Activated naive CD8-positive, alpha-beta T cell treated with anti-CD3 and anti-CD28 coated beads for 36 hours (primary cell): ENCODE measurements around the gene AMOTL1. TPM values are rescaled to one million over a fixed set of nuclear protein-coding genes. Genes with fewer than 3 reads are reported as not detected.

Experiments used
- DNase-seq: peaks from one replicate; pipeline ENCODE4 v3.0.0; 2021
- H3K27ac Mint-ChIP-seq: one replicate; pipeline ENCODE4 v1.8.0; 2022; ENCODE audit warnings: mild to moderate bottlenecking, moderate library complexity, mixed read lengths
- H3K27me3 Mint-ChIP-seq: one replicate; pipeline ENCODE4 v1.8.0; 2022; ENCODE audit warnings: mild to moderate bottlenecking, mixed read lengths
- H3K36me3 Mint-ChIP-seq: one replicate; pipeline ENCODE4 v1.8.0; 2021; ENCODE audit warnings: mild to moderate bottlenecking, mixed read lengths
- H3K4me1 Mint-ChIP-seq: one replicate; pipeline ENCODE4 v1.8.0; 2021; ENCODE audit warnings: mixed read lengths
- H3K4me3 Mint-ChIP-seq: one replicate; pipeline ENCODE4 v1.8.0; 2022; ENCODE audit warnings: mild to moderate bottlenecking, moderate library complexity, mixed read lengths
- H3K9me3 Mint-ChIP-seq: one replicate; pipeline ENCODE4 v1.8.0; 2022; ENCODE audit warnings: mixed read lengths
- total RNA-seq, 2 experiments: library from RNA; stranded (reverse); gene quantifications; one replicate each; pipeline ENCODE4 v1.2.3, GENCODE V29; 2021

Gene AMOTL1
- total RNA-seq, 2 experiments from 2014 or later: 1.0 to 1.3 TPM

DNA sequence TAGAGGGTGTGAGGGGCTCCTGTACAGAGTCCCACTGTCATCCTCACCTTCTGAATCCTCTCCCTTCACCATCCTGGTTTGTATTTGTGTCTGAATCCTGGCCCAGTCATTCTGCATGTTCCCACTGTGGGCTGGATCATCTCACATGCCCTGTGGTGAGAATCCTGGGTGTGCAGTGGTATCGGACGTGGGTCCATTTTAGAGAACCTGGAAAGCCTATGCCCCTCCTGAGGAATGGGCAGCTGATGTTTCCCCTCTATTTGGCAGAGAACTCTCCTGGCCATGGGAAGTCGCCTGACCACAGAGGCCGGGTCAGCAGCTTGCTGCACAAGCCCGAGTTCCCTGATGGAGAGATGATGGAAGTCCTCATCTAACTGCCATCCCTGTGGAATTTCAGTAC, 102.3 kb downstream of the AMOTL1 start:
- no peaks in the 10 kb centered on the region for H3K27me3 Mint-ChIP-seq
- H3K4me3 Mint-ChIP-seq: no peak overlapping the region
- no peaks in the 10 kb centered on the region for H3K9me3 Mint-ChIP-seq
- H3K36me3 Mint-ChIP-seq: no peaks in the 10 kb centered on the region
- peaks cover 3% of the 10 kb centered on the region for H3K4me1 Mint-ChIP-seq
- DNase-seq: no peak
- no peak overlapping the region for H3K27ac Mint-ChIP-seq

DNA sequence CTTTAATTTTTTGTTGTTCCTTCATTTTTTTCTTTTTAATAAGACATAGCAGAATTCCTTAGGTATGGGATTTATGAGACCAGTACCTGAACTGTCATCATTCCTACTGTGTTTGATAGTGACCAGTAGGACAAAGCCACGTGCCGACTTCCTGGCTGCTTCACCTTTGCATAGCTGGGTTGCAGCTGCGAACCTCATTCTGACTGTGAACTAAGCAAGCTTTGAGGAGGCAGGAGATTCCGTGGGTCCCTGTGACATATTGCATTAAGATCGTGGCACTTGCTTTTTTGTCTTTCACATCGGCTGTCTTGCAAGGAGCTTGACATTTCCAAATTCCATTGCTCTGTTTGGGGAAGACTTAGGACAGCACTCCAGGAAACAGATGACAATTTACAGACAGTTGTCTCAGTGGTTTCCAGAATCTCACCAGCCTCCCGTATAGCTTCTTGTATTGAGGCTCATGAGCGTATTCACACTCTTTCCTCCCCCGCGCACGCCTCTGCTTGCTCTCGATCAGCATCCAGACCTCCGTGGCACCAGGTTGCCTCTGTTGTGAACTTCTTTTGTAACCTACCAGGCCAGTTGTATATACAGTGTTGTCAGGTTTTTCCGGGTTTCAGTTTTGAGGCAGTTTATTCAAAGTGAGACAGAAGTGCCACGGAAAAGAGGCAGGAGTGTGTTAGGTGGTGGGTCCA, 103.5 kb downstream of the AMOTL1 start:
- H3K4me1 Mint-ChIP-seq: peaks cover 12% of the 10 kb centered on the region
- H3K27me3 Mint-ChIP-seq: no peaks in the 10 kb centered on the region
- H3K9me3 Mint-ChIP-seq: no peaks in the 10 kb centered on the region
- no peak overlapping the region for H3K4me3 Mint-ChIP-seq
- DNase-seq: no peak
- H3K36me3 Mint-ChIP-seq: no peaks in the 10 kb centered on the region
- no peak overlapping the region for H3K27ac Mint-ChIP-seq

DNA sequence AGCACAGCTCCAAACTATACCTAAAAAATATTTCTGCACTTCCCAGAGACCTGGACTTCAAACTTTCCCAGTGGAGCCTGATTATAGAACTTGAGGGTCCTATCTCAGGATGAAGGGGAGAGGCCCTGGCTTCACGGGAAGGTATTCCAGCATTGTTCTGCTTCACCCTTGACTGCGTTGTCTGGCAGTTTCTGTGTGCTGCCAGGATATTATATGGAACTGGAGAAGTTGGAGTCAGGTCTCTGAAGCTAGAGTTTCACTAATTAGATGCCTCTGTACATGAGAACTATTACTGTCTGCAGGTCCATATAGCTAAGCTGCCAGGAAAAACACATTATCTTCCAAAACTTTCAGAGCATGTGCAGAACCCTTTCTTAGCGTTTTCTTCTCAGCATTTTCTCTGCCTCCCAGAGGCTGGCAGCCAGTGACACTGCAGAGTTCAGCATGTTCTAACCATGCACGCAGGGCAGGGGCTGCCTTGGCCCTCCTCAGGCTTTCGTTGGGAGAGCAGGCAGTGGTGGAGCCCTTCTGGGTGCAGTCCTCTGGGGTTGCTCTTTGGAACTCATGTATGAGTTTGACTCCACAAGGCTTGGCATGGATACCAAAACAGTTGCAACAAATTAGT, 105.9 kb downstream of the AMOTL1 start:
- Mint-ChIP-seq H3K36me3 (no peaks in the 10 kb centered on the region), H3K4me1 (peaks cover 24% of the 10 kb centered on the region), H3K9me3 (no peaks in the 10 kb centered on the region), H3K27me3 (no peaks in the 10 kb centered on the region), H3K4me3 (no peak overlapping the region), H3K27ac (no peak overlapping the region)
- no peak for DNase-seq

DNA sequence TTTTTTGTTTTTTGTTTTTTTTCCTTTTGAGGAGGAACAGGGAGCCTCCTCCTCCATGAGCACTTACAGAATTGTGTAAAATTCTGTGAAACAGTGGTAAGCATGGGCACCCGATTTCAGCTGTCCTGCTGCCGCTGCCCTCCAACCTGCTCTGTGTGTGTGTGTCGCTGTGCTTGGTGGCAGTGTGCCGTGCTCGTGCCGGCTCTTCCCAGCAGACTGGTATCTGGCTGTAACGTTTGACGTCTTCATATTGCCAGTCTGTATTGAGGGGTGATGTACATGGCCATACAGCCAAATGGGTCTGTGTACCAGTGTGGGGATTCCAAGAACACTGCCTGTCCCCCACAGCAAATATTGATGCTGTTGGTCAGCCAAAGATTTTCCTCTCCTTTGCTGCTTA, 108.1 kb downstream of the AMOTL1 start:
- H3K27ac Mint-ChIP-seq: peak overlapping the region; percentile 80
- peak overlapping the region; percentile 54 for H3K4me3 Mint-ChIP-seq
- no peak for DNase-seq
- peaks cover 24% of the 10 kb centered on the region for H3K4me1 Mint-ChIP-seq
- H3K9me3 Mint-ChIP-seq: no peaks in the 10 kb centered on the region
- H3K27me3 Mint-ChIP-seq: no peaks in the 10 kb centered on the region
- H3K36me3 Mint-ChIP-seq: no peaks in the 10 kb centered on the region

DNA sequence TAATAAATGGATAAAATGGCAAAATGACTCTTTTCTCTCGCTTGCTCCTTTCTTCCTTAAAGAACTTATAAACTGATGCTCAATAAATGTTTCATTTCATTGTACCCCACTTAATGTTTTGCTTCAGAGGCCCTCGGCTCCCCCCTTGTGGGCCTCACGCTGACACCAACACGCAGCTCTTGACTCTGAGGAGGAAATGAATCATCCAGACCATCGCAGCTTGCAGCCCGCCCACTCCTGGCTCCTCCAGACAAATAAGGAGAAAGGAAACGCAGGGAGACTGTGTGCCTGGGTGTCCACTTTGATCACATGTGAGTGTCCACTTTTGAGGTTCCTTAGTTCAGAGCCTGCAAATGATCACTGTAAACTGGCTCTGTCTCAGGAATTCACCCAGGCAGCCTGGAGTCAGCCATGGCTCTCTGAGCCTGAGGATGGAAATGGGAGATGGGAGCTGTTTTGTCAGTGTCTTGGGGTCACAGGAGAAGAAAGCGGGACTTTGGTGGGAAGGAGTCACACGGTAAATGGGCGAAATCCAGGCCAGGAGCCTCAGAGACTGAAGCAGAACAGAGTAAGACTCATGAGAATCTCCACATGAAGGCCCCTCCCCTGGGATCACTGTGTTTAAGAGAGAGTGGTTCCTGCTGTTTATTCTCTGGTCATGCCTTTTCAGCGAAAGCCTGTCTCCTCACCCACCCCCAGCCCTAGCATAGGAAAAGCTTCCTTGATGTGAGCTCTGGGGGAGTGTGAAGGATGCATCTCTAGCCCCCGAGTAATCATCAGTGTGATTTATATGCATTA, 108.7 kb downstream of the AMOTL1 start:
- peak overlapping the region; percentile 54 for H3K4me3 Mint-ChIP-seq

DNA sequence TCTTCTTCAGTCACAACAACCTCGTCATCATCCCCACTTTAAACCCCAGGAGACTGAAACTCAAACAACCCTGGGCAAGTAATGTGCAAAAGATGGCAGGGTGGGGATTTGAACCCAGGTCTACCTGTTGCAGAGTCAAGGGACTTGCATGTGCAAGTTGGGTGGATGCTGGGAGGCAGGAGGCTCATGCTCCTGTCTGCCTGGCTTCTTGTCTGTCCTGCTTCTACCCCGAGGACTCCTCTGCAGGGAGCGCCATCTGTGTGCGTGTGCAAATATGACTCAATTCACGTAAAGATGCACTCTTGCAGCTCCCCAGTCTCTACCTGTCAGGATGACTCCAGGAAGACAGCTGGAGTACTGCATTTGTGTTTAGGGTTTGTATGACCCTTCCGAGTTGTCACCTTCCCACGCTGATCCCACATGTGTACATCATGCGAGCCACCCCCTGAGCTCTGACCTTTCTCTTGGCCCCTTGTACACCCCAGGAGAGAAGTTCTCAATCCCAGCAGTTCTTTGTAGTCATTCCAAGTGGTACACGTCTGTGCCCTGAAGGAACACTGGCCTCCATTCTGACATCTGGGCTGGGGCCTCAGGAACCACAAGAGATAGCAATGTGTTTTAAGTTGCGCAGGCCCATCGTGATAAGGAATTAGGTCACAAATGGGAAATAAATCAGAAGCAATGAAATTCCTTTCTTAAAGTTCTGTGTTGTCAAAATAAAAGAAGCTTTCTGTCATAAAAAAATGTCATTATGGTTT, 109.5 kb downstream of the AMOTL1 start:
- no peak for DNase-seq
- peaks cover 24% of the 10 kb centered on the region for H3K4me1 Mint-ChIP-seq
- no peaks in the 10 kb centered on the region for H3K9me3 Mint-ChIP-seq
- H3K27ac Mint-ChIP-seq: no peak overlapping the region
- no peaks in the 10 kb centered on the region for H3K27me3 Mint-ChIP-seq
- no peak overlapping the region for H3K4me3 Mint-ChIP-seq
- no peaks in the 10 kb centered on the region for H3K36me3 Mint-ChIP-seq

More for the DNA sequence above, 108.7 kb downstream of the AMOTL1 start:
- peak overlapping the region; percentile 80 for H3K27ac Mint-ChIP-seq
- peaks cover 24% of the 10 kb centered on the region for H3K4me1 Mint-ChIP-seq
- H3K27me3 Mint-ChIP-seq: no peaks in the 10 kb centered on the region
- H3K9me3 Mint-ChIP-seq: no peaks in the 10 kb centered on the region
- peak; percentile 79 for DNase-seq
- no peaks in the 10 kb centered on the region for H3K36me3 Mint-ChIP-seq

DNA sequence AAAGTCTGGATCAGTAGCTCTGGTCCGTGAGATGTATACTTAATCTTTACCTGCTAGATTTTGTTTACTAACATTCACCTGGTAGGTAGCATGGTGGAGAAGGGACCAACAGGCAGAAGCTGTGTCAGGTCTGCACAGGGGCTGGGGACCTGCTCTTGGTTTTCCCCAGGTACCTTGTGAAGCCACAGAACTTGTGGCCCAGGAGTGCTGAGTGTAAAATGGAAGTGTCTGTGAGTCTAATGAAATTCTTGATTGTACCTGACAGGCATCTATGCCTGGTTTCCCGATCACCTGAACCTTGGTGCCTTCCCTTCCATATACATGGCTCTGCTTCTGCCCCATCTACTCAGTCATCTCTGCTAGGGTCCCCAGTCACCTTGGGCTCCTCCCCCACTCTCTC, 110.8 kb downstream of the AMOTL1 start:
- H3K4me1 Mint-ChIP-seq: peaks cover 24% of the 10 kb centered on the region
- H3K9me3 Mint-ChIP-seq: no peaks in the 10 kb centered on the region
- DNase-seq: no peak
- H3K36me3 Mint-ChIP-seq: no peaks in the 10 kb centered on the region
- no peaks in the 10 kb centered on the region for H3K27me3 Mint-ChIP-seq
- no peak overlapping the region for H3K27ac Mint-ChIP-seq
- no peak overlapping the region for H3K4me3 Mint-ChIP-seq

DNA sequence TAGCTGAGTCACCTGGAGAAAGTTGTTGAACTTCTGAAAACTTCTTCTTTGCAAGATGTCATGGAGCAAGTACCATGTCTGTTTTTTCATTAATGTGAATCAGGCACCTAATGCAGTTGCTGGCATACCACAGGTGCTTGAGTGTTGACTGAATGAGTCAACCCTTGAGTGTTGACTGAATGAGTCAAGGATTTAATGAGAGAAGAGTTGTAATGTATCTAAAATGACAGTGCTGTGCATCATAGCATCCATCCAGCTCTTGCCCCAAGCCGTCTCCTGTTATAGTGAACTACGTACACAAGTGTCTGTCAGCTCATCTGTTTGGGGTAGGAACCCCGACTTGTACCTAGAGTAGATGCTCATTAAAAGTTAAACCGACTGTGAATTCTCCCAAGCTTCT, 112.1 kb downstream of the AMOTL1 start:
- Mint-ChIP-seq H3K27ac (no peak overlapping the region), H3K36me3 (no peaks in the 10 kb centered on the region), H3K9me3 (no peaks in the 10 kb centered on the region), H3K27me3 (no peaks in the 10 kb centered on the region), H3K4me3 (no peak overlapping the region), H3K4me1 (peaks cover 27% of the 10 kb centered on the region)
- no peak for DNase-seq

DNA sequence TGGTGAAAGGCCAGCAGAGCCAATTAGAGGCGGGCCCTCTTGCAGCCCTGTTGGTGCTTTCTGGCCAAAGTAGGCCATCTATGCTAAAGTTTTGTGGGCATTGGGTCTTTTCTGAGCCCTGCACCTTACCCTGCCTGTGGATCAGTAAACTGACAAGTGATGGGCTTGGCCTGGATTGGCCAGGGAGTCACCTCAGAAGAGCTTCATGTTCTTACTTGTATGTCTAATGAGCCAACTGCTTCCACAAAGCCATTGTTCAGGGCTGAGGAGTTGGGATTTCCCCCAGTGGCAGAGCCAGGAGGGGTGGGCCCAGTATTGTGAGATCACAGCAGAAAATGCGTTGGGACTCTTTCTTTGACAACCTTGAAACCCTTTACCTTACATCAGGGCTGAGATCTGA, 114.8 kb downstream of the AMOTL1 start:
- peaks cover 4% of the 10 kb centered on the region for H3K4me1 Mint-ChIP-seq
- no peak for DNase-seq
- no peaks in the 10 kb centered on the region for H3K27me3 Mint-ChIP-seq
- H3K36me3 Mint-ChIP-seq: no peaks in the 10 kb centered on the region
- peaks cover 6% of the 10 kb centered on the region for H3K9me3 Mint-ChIP-seq
- H3K4me3 Mint-ChIP-seq: no peak overlapping the region
- H3K27ac Mint-ChIP-seq: no peak overlapping the region

DNA sequence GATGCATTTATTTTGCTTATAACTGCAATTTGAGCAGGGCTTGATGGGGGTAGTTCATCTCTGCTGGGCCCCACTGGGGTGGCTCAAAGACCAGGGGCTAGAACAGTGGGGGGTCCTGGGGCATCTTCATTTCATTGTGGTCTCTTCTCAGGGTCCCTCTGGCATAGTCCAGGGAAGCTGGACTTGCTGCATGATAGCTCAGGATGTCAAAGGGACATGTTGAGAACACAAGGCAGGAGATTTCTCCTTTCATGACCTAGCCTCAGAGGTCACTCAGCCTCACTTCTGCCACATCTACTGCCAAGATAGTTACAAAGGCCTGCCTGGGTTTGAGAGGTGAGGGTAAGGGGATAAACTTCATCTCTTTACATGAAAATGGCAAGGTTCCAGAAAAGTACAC, 115.7 kb downstream of the AMOTL1 start:
- H3K27me3 Mint-ChIP-seq: no peaks in the 10 kb centered on the region
- H3K27ac Mint-ChIP-seq: no peak overlapping the region
- H3K4me1 Mint-ChIP-seq: peaks cover 4% of the 10 kb centered on the region
- no peak for DNase-seq
- H3K9me3 Mint-ChIP-seq: peaks cover 12% of the 10 kb centered on the region
- H3K4me3 Mint-ChIP-seq: no peak overlapping the region
- no peaks in the 10 kb centered on the region for H3K36me3 Mint-ChIP-seq

DNA sequence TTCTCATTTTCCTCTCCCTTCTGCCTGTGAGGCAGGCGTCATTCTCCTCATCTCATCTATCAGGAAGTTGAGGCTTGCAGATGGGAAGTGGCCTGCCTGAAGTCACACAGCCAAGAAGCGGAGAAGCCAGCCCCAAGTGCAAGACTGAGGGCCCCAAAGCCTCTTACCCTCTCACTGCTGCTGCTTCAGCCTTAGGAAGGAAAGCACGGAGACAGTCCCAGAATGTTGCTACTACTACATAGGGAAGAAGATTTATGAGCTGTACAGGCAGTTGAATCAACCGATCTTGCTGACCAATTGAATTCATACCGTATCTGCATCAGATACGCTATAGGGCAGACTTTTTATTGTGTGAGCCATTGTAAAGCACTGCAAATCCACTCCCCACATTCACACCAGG, 116.2 kb downstream of the AMOTL1 start:
- no peak overlapping the region for H3K4me3 Mint-ChIP-seq
- H3K27ac Mint-ChIP-seq: no peak overlapping the region
- H3K9me3 Mint-ChIP-seq: peaks cover 14% of the 10 kb centered on the region
- H3K27me3 Mint-ChIP-seq: no peaks in the 10 kb centered on the region
- H3K4me1 Mint-ChIP-seq: peaks cover 4% of the 10 kb centered on the region
- DNase-seq: no peak
- H3K36me3 Mint-ChIP-seq: no peaks in the 10 kb centered on the region

DNA sequence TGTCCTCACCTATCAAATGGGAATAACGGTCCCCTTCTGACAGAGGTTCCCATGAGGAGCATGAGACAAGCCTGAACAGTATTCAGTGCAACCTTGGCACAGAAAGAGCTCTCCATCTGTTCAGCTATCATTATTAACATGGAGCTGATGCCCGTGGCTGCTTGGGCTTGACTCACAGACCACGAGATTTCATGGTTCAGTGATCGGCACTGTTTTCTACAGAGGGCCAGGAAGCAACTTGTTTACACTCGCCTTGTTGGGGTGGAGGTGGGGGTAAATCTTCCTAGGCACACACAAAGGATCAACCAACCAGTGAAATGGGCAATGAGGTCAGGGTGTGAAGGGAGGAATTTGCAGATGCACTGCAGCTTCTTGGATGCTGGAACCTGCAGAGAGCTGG, 117.0 kb downstream of the AMOTL1 start:
- no peak for DNase-seq
- H3K36me3 Mint-ChIP-seq: no peaks in the 10 kb centered on the region
- H3K4me3 Mint-ChIP-seq: no peak overlapping the region
- no peak overlapping the region for H3K27ac Mint-ChIP-seq
- H3K27me3 Mint-ChIP-seq: no peaks in the 10 kb centered on the region
- peaks cover 4% of the 10 kb centered on the region for H3K4me1 Mint-ChIP-seq
- H3K9me3 Mint-ChIP-seq: peaks cover 14% of the 10 kb centered on the region

DNA sequence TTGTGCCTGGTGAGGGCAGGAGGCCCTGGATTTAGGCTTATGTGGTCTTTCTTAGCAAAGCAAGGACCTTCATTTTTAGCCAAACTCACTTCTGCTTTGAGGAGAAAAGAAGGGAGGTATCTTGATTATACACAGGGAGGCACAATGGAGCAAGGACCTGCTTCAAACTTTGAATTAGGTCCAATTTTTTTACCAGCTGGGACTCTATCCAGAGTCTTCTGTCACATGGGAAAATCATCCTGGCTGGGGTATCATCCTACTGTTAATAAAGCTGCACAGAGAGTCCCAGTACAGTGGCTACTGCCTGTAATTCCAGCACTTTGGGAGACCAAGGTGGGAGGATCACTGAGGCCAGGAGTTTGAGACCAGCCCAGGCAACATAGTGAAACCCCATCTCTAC, 117.4 kb downstream of the AMOTL1 start:
- Mint-ChIP-seq H3K9me3 (peaks cover 14% of the 10 kb centered on the region), H3K36me3 (no peaks in the 10 kb centered on the region), H3K27ac (no peak overlapping the region), H3K4me3 (no peak overlapping the region), H3K4me1 (peaks cover 4% of the 10 kb centered on the region), H3K27me3 (no peaks in the 10 kb centered on the region)
- no peak for DNase-seq

DNA sequence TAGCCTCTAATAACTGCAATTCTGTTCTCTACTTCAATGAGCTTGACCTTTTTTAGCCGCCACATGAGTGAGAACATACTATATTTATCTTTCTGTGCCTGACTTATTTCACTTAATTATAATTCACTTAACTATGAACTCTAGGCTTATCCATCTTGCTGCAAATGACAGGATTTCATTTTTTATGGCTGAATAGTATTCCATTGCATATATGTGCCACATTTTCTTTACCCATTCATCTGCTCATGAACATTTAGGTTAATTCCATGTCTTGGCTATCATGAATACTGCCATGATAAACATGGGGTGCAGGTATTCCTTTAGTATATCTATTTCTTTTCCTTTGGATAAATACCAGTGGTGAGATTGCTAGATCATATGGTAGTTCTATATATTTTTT, 120.0 kb downstream of the AMOTL1 start:
- Mint-ChIP-seq H3K27ac (no peak overlapping the region), H3K36me3 (peaks cover 2% of the 10 kb centered on the region), H3K9me3 (peaks cover 22% of the 10 kb centered on the region), H3K4me1 (peaks cover 4% of the 10 kb centered on the region), H3K4me3 (no peak overlapping the region), H3K27me3 (peaks cover 3% of the 10 kb centered on the region)
- DNase-seq: no peak

DNA sequence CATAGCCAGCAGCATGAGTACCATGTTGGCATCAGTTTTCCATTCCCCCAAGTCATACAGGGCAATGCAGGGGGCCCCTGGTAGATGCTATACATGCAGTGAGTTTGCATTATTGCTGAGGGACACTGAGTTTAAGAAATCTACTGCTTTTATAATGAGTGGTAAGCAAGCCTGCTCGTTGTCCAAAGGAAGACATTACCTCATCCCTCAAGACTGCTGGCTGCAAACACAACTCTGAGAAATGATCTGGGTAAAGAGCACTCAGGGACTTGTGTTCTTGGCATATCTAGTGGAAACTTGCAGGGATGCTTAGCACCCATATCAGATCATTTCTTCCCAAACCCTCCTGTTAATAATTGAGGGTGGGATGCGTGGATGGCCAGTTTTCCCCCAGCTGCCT, 127.3 kb downstream of the AMOTL1 start:
- Mint-ChIP-seq H3K27ac (no peak overlapping the region), H3K27me3 (peaks cover 3% of the 10 kb centered on the region), H3K4me1 (no peaks in the 10 kb centered on the region), H3K9me3 (peaks cover 10% of the 10 kb centered on the region), H3K4me3 (no peak overlapping the region), H3K36me3 (peaks cover 3% of the 10 kb centered on the region)
- no peak for DNase-seq
